Endometrium (tissue), 2 donors: ENCODE measurements around the gene B4GALT6.

Experiments used
- FAIRE-seq: peaks from 2 replicates; lab custom pipeline; 2012; peaks lifted over from hg19 to GRCh38; lab: Jason Lieb, UNC
- donor health status: control.
- donor health status: control.

The B4GALT6 gene

DNA sequence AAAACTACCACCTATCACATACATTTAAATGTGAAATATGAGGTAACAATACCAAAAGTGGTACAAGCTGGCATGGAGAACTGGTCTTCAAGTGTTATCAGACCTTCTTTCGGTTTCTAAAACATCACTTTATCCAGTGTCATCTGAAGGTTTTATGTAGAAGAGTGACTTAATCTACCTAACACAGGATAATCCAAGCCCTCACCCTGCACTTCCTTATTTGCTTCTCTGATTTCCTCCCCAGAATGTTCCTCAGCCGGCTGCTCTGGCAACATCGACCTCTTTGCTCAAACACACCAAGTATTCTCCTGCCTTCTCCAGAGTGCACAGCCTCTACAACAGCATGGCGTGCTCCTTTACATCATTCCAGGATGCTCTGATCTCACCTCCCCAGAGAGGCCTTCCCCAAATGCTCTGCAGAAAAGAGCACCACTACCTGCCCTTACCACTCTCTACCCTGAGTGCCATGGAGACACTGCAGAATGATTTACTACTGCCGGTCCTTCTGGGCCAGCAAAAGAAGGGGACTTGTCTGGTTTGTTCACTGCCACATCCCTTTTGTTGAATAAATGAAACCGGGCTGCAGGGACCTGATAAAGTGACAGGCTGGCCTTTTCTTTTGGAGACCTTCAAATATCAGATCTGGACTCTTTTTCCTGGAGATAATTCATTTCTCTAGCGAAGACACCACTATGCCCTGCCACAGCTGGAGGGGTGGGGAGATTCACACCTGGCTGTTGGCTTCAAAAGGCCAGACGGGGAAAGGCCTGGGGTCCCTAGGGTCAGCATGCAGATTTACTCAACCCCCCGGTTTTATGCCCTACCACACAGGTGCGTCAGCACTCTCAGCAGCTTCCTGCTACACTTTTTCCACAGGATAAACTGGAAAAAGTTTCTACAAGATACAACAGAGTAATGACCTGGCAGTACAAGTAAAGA, 50.7 kb downstream of the B4GALT6 start:
- FAIRE-seq = no peak

DNA sequence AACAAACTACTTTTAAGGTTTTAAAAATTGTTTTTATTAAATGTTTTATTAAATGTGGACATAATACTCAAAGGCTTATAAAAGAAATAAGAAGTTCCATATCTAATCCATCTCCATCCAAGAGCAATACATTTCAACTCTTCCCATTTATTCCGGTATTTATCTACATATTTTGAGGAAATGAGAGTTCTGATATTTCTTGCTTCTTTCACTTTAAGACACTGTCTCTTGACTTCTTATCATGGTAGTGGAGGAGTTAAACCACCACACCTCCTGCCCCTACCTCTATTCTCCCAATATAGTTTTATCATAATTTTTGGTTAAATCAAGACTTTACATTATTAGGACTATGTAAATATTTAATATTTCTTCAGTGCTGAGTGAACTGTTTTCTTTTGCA, 52.0 kb downstream of the B4GALT6 start:
- no peak for FAIRE-seq

DNA sequence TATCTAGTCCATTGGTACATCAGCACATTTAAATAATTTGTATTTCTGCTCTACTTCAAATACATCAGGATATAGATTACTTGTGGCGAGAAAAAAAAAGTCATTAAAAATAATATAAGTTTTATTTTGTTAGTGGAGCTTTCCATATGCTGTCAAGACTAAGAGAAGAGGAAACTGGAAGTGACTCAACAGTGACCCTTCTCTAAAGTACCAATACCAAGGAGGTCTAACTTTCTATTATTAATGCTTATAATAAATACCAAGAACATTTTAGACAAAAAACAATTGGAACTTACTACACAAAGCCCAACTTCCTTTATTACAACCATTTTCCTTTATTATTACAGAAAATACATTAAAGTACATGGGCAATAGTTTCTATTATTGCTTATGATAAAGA, 52.9 kb downstream of the B4GALT6 start:
- no peak for FAIRE-seq

DNA sequence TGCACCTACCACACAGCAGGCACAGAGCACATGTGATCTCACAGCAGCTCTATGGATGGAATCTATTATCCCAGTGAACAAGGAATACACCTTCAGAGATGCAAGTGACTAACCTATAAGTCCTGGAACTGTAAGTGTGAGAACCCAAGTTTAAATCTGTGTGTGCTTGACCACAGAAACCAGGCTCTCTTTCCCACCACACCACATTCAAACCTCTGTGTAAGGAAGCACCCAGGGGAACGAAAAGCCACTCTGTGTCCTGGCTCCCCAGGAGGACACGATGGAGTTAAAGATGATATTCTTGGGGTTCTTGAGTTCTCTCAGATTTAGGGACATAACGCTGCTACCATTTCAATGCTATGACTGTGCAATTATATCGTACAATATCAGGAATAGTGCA, 53.8 kb downstream of the B4GALT6 start:
- no peak for FAIRE-seq

DNA sequence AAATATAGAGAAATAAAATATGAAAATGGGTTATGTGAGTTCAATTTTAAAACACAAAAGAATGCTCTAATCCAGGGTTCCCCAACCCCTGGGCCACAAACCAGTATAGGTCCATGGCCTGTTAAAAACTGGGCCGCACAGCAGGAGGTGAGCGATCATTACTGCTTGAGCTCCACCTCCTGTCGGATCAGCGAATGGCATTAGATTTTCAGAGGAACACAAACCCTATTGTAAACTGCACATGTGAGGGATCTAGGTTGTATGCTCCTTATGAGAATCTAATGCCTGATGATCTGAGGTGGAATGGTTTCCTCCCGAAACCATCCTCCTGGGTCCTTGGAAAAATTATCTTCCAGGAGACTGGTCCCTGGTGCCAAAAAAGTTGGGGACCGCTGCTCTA, 58.0 kb downstream of the B4GALT6 start:
- no peak for FAIRE-seq

DNA sequence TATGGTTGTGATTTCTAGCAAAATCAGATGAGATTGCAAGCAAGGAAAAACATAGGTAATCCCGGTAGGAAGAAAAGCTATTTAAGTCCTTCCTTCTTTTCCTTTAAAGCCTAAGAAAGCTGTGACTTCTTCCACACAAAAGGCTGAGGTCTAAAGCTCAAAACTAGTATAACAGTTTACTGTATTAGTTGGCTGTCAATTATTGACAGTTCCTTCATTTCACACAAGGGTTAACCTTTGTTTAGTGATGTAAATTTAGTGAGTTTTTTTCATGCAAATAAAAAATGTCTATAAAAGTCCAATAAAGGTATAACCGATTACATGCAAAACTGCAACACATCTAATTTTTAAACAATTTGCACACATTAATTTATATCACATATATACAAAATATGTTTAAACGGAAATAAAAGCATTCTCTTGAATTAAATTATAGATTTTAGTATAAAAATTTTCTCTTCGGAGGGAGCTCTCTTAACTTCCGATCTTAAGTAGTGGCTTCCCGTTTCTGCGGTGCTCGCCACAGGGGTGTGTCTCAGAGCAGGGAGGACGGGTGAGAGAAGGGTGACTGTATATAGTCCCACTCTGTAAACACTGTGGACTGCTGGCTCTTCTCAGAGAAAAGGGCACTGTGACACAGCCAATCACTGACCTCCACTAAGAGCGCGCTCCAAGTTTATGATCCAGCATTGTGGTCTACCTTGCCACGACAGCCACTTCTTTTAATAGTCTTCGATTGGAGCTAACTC, 59.3 kb downstream of the B4GALT6 start:
- FAIRE-seq = no peak

DNA sequence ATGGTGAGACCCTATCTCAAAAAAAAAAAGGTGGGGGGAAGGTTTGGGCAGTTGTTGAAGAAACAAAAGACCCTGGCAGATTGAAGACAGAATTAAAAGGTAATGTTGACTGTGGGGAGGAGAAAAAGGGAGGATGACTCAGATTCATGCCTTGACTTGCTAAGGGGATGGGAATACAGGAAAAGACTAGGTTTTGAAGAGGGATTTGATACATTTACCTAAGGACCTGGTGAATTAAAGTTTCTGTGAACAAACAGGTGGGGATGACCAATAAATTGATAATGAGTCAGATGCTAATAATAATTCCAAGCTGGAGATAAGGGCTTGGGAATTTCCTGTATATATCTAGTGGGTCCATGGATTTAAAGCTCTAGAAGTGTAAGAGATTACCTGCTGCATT, 65.1 kb downstream of the B4GALT6 start:
- FAIRE-seq = no peak

DNA sequence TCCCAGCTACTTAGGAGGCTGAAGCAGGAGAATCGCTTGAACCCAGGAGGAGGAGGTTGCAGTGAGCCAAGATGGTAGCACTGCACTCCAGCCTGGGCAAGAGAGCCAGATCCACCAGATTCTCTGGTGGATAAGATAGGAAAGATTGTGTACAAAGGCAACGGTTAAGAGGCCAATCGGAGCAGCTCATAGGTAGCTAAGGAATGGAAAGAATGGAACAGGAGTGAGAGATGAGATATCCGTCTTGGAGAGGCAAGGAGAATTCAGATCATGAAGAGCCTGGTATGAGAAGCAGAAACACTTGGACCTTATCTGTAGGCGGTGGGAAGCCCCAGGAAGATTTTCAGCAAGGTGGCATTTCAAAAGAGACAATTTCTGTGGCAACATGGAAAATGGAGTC, 65.6 kb downstream of the B4GALT6 start:
- FAIRE-seq = no peak

DNA sequence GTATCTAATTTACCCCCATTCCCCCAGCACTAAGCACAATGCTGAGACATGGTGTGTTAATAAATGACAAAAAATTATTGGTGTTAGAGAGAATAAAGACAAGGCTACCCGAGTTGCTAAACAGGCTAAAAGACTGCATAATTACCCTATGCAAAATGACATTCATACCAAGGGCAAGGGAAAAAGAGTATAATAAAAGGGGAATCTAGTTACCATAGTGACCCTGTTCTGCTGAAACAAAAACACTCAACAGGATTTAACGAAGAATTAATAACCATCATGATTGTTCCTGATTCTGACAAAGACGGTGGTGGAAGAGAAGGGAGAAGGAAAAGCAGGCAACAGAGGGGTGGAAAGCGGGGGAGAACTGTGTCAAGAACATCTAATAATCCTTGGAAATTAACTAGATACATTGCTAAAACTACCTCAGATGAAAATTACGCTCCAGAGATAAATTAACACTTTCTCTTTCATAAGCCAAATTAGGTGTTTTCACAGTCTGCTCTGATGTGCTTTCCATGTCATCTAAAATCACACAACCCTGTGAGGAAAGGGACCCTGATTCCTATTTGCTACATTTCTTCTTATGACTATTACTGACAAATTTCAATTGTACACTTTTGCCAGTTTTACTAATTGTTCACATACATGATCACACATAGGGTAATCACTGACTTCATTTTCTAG, 67.2 kb downstream of the B4GALT6 start:
- FAIRE-seq = no peak

DNA sequence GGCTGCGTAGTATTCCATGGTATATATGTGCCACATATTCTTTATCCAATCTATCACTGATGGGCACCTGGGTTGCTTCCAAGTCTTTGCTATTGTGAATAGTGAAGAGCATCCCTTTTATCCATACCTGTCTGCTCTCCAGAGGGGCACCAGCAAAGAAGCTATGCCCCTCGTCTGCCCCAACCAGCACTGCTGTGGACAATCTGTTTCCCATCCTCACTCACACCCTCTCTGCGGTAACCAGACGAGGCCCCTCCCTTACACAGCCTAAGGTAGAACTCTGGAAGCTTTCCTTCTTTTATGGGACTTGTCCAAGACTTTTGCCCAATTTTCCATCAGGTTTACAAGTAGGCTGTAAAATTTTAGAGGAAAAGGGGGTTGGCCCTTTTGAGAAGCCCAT, 67.8 kb downstream of the B4GALT6 start:
- no peak for FAIRE-seq

DNA sequence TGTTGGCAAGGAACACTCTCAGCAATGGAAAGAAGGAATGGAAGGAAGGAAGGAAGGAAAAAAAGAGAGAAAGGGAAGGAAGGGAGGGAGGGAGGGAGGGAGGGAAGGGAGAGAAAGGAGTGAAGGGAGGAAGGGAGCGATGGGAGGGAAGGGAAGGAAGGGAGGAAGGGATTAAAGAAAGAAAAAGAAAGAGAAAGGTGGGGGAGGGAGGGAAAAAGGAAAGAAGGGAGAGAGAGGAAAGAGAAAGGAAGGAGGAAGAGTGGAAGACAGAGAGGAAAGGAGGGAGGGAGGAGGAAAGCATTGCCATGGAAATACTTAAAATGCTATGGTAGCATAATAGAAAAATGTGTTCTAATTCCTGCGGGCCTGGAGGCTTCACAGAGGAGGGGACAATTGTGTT, 70.3 kb downstream of the B4GALT6 start:
- FAIRE-seq = no peak

DNA sequence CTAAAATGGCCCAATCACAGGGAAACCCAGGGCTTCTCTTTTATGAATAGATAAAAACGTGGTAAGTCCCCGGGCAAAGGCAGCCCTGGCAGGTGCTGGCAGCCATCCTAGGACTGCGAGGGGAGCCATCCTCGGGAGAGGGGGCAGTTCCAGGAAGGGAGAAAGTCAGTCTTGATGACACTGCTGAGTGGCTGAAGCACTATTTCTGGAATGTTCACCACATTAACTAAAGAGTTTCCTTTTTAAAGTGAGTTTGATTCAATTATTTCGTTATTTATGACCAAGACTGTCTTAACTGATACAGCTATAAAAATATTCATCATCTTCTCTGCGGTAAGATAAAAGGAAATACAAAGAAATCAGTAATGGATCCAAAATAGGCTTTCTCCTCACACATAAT, 72.3 kb downstream of the B4GALT6 start:
- FAIRE-seq = no peak

DNA sequence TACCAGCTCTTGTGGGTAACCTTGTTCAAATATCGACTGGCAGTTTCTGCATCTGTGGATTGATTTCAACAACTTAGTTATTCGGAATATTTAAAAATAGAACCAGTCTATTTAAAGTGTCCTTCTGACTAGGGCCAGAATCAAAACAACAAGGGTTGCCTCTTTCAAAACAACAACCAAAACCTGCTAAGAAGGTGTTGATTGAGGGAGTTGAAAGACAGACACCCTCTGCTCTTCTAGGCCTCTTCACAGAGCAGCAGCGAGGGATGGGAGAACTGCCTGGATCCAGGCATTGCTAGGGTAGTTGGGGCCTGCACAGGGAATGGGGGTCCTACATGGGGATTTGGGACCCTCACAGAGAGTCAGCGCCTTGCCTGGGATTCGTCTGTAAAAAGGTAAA, 72.9 kb downstream of the B4GALT6 start:
- no peak for FAIRE-seq

DNA sequence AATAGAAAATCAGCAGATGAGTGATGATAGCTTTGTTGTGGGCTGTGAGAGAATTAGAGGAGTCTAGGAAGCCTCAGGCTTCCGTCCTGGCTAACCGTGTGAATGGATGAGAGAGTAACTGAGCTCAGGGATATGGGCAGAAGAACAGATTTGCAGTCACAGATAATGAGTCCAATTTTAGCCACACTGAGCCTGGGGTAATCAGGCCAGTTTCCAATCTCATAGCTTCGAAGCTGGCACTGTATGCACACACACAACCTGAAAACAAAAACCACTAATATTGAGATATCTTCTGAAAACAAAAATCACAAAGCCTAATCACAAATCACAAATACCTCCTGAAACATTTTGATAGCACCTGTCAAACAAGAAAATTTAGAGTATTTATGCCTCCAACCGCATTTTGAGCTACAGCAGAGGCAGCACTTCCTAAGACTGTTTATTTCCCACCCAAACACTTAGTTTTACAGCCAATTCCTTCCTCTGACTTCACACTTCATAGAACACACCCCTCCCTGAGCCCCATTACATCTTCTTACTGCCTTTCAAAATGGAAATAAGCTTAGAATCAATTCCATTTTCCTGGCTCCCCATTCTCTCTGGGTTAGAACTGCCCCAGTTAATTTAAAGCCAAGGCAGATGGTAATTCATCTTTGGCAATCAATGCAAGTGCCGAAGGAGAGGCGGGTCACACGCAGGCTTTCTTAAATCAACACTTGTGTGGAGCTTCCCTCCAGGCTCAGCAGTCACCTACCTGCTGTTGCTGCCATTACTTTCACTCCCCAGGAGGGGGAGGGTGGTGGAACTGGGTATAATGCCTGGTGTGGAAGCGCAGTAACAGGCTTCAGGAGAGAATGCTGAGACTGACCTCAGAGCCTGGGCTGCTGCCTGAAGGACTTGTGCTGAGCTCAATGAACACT, 73.8 kb downstream of the B4GALT6 start:
- FAIRE-seq = no peak

DNA sequence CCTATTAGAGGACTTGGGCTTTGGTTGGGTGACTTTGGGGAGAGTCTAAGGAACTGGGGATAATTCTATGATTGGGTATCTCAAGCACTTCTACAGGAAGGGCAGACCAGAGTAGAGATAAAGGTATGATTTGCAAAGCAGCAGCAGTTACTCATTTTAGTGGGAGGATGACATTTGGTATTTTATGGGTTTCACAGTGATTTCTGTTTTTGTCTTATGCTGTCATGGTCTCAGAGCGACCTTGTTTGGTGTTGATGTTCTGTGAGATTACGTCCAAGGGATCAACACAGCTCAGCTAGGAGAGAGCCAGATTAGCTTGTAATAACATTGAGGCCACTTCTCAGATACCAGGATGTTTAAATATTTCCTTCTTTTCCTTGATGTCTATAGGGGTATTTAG, 74.5 kb downstream of the B4GALT6 start:
- FAIRE-seq = no peak

DNA sequence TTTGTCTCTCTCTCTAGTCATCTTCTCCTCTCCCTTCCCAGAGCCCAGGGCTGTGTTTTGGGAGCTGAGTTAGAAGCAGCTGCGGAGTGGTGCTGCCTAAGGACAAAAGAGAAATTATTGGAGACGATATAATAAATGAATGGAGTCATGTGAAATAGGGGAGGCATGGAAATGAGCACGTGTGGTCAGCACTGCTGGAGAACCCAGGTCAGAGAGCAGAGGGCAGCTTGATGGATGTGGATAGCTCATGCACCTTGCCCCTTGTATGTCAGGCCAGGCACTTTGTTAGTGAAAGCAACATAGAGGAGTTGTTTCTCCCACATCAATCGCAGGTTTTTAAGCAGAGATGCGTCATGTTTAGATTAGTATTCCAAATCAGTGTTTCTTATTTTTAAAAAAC, 77.0 kb downstream of the B4GALT6 start:
- FAIRE-seq = no peak

DNA sequence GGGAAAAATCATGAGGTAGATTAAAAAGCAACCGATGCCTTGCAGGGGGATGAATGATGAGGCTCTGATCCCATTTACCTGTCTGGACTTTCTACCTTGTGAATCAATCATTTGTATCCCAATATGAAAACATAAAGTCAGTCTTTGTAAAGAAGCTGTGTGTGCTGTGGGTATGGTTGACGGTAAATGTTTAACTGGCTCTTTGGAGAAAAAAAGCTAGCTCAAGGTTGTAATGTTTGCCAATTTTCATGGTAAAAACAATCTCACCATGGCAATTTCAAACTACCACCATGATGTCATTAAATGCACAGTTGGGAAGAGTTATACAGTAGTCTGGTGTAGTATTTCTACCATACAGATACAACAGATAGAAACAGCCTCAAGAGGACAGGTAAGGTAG, 78.1 kb downstream of the B4GALT6 start:
- FAIRE-seq = no peak

DNA sequence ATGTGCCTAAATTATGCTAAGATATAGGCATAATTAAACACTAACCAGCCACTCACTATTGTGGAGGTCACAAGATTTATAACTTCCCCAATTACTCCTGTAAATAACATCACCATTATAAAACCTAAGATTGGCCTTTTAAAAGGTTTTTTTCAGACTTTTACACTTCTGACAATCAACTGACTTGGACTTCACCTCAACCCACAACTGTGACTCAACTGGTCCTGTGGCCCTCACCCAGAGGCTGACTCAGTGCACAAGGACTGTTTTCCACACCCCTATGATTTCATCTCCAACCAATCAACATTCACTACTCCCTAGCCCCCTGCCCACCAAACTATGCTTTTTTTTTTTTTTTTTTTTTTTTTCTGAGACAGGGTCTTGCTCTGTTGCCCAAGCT, 81.1 kb downstream of the B4GALT6 start:
- no peak for FAIRE-seq

DNA sequence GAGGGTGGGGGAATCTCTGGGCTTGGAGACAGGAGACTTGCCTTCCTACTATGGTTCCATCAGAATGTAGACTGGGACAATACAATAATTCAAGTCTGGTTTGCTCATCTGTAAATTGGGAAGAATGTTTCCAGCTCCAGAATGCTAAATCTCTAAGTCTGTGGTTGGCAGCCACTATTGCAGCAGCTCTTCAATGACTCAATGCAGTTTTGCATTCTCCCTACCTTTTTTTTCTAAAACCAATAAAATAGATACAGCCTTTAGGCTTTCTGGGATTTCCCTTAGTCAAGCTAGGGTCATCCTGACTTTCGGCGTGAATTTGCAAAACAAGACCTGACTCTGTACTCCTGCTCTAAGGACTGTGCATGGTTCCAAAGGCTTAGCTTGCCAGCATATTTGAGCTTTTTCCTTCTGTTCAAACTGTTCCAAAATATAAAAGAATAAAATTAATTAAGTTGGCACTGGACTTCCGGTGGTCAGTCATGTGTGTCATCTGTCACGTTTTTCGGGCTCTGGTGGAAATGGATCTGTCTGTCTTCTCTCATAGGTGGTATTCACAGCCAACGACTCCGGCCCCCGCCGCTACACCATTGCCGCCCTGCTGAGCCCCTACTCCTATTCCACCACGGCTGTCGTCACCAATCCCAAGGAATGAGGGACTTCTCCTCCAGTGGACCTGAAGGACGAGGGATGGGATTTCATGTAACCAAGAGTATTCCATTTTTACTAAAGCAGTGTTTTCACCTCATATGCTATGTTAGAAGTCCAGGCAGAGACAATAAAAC, 86.2 kb downstream of the B4GALT6 start:
- no peak for FAIRE-seq

DNA sequence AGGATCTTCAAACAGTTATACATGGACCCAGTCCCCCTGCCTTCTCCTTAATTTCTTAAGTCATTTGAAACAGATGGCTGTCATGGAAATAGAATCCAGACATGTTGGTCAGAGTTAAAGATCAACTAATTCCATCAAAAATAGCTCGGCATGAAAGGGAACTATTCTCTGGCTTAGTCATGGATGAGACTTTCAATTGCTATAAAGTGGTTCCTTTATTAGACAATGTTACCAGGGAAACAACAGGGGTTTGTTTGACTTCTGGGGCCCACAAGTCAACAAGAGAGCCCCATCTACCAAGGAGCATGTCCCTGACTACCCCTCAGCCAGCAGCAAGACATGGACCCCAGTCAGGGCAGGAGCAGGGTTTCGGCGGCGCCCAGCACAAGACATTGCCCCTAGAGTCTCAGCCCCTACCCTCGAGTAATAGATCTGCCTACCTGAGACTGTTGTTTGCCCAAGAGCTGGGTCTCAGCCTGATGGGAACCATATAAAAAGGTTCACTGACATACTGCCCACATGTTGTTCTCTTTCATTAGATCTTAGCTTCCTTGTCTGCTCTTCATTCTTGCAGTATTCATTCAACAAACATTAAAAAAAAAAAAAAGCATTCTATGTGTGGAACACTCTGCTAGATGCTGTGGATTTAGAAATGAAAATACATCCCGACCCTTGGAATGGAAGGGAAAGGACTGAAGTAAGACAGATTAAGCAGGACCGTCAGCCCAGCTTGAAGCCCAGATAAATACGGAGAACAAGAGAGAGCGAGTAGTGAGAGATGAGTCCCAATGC, 88.1 kb downstream of the B4GALT6 start:
- no peak for FAIRE-seq
